SKM-1 treated with dmso at 0.1 percent for 144 hours (cell line): ENCODE data around the gene TRNAU1AP.
"Not testable (repeated sequence)": the region's sequence is repeated elsewhere in the genome, so short reads cannot be mapped to it uniquely, and the experiment has no call there.

ENCODE experiments used
- DNase-seq: peaks from one replicate; lab custom pipeline; 2025; ENCODE audit not compliant: unreplicated experiment; lab: John Stamatoyannopoulos, UW

TRNAU1AP gene

DNA sequence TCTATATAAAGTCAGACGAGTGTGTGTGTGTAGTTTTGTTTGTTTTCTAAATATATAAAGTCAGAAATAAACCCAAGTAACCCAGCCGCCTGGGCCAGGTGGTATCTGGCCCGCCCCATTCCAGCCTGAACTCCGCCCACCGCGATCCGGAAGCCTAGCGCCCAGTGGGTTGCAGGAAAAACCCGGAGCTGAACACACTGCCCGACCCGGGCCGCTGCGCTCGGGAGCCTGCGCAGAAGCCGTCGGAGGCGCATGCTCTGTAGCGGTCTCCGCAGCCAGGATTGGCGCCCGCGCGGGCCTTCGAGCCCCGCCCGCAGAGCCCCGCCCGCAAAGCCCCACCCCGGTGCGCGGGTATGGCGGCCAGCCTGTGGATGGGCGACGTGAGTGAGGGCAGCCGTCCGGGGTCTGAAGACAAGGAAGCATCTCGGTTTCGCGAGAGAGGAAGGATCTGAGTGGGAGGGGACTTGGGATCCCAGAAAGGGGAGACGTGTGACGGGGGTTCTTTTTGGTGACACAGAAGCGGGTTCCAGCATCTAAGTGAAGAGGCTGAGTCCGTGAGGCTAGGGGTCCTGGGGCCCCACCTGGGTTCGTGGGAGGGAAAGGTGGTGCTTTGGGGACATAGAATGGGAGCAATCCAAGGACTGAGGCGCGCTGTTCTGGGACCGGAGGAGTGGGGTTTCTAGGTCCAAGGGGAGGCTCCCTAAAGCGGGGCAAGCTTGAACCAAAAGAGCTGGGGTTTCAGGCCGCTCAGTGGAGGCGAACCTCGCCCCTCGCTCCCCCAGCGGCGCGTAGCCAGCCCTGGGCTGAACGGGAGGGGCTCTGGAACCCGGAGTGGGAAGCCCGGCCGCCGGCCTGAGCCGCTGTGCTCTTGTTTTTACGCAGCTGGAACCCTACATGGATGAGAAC, at the start of gene TRNAU1AP:
TRNAU1AP (plus strand) TSS at position 328 of the 906 bp plus-strand sequence; CDS start at position 354, 26 bp downstream.
- DNase-seq, result peak; percentile 95

- no peak for DNase-seq
Measured at GRCh38 chr1:28503117-28503516, 49.8 kb upstream of the TRNAU1AP start.

GRCh38 chr1:28505406-28506187, 47.3 kb upstream of the TRNAU1AP start, which contains the start of gene RCC1:
TSS of gene RCC1 (plus strand) at chr1:28506043. CDS start at chr1:28529867, 23,824 bp downstream.
- peak; percentile 97 for DNase-seq

DNA sequence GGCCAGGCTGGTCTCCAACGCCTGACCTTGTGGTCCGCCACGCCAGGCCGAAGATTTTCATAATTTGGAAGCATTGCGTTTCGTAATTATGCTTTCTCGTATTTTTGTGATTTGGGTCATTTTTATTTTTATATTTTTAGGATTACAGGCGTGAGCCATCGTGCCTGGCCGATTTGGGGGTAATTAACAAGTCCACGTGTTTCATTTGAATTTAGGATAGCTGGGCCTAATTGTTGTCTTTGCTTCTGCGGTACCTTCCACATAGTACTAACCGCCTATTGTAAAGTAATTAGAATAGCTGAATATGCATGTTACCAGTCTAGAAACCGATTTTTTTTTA, 46.0 kb upstream of the TRNAU1AP start:
- no peak for DNase-seq

- no peak for DNase-seq
Measured at GRCh38 chr1:28507247-28507645, 45.6 kb upstream of the TRNAU1AP start.

- no peak for DNase-seq
Measured at GRCh38 chr1:28507646-28508434, 45.0 kb upstream of the TRNAU1AP start.

DNA sequence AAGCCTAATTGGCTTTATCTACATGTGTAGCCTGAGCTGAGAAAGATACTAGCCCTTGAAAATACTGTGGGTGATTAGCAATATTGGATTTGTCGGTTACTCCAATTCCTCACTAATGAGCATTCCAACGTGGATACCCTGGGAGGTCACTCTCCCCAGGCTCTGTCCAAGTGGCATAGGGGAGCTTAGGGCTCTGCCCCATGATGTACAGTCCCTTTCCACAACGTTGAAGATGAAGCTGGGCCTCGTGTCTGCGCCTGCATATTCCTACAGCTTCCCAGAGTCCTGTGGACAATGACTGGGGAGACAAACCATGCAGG, 44.5 kb upstream of the TRNAU1AP start:
- no peak for DNase-seq

DNA sequence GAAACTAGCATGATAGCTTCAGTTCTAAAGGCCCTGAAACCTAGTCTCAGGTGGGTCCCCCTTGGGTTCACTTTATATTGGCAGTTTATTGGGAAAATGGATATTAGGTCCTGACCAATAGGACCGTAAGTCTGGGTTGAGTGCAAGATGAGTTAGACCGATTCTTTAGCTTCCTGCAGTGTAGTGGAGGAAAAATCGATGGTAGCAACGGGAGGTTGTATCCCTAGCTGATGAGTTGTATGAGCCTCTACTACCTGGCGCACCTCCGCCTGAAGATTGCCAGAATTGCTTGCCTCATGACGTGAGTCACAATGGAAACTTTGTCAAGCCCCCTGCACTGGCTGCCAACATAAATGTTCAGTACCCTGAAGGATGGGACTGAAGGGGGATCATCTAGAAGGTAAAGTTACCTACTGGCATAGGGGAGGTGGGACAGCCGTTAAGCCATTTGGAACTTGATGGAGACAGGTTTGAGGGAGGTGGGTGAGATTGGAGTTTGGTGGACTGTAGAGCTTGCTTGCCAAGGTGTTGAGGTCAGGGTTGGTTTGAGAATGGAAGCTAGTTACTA, 43.1 kb upstream of the TRNAU1AP start:
- no peak for DNase-seq

GRCh38 chr1:28510273-28510969, 42.5 kb upstream of the TRNAU1AP start:
- peak; percentile 34 for DNase-seq

- peak; percentile 66 for DNase-seq
Measured at GRCh38 chr1:28510970-28511440, 41.9 kb upstream of the TRNAU1AP start.

GRCh38 chr1:28512058-28512611, 40.8 kb upstream of the TRNAU1AP start:
- DNase-seq, result no peak

DNA sequence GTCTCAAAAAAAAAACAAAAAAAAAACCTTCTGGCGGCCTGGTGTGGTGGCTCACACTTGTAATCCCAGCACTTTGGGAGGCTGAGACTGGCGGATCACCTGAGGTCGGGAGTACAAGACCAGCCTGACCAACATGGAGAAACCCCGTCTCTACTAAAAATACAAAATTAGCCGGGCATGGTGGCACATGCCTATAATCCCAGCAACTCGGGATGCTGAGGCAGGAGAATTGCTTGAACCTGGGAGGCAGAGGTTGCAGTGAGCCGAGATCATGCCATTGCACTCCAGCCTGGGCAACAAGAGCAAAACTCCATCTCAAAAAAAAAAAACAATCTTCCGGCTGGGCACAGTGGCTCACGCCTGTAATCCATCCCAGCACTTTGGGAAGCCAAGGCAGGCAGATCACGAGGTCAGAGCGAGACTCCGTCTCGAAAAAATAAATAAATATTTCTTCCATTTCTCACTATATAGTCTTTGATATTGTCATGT, 38.4 kb upstream of the TRNAU1AP start:
- not testable (repeated sequence) for DNase-seq

- no peak for DNase-seq
Measured at GRCh38 chr1:28516518-28516956, 36.3 kb upstream of the TRNAU1AP start.

DNA sequence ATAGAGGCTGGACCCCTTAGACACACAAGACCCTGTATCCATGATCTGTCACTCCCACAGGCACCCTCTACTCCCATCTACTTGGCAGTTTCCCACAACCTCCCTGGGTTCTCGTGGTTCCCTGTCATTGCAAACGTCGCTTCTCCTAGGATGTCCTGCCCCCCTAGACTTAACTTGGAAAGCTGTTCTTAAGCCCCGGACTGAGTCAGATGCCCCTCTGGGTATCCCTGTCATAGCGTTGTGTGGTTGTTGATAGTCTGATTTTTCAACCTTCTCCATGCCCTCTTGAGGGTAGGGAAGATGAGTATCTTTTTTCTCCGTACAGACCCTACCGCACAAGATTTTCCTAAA, 35.3 kb upstream of the TRNAU1AP start:
- DNase-seq, result no peak

DNA sequence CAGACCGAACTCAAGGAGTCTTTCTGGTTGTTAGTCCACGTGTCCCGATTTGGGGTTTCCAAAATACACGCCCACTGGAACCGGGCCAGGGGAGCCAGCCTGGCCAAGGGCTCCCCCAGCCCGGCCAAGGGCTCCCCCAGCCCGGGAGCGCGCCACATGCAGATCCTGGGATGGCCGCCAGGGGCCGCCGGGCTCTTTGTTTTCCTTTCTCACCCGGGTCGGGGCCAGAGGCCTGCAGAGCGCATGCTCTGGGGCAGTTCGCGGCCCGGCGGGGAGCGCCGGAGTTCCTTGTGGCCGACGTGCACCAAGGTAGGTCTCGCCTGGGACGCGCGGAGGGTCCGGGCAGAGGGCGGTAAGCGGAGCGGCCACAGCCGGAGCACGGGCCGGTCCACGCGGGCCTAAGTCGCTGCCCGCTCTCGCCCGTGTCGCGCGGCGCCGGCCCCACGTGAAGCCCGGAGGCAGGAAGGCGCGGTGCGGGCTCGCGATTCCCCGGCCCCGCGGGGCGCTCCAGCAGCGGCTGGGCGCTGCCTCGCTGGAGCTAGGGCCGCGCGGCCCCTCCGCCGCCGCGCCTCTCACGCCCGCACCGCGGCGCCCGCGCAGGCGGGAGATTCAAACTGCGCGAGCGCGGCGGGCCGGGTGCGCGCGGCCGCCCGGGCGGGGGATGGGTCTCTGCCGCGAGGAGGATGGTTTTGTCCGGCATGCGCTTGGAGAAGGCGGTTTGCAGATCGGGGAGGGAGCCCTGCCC, 34.7 kb upstream of the TRNAU1AP start:
- DNase-seq, result peak; percentile 79

GRCh38 chr1:28518745-28519341, 34.0 kb upstream of the TRNAU1AP start:
- DNase-seq, result peak; percentile 65

GRCh38 chr1:28519946-28520725, 32.7 kb upstream of the TRNAU1AP start:
- DNase-seq, result no peak

- DNase-seq, result not testable (repeated sequence)
Measured at GRCh38 chr1:28520796-28521195, 32.1 kb upstream of the TRNAU1AP start.
